MM.1S (cell line): ENCODE results near the gene SH3GL3.

ENCODE experiments used
- DNase-seq: peaks from one replicate; pipeline ENCODE4 v3.0.0-alpha.2; 2015
- H2AFZ ChIP-seq: fragments of 300-600 bp; sonication (generic); 2 replicates; pipeline ENCODE4 v1.6.0; 2016; ENCODE audit warnings: antibody characterized with exemption, low read length
- H3F3A ChIP-seq: fragments of 300-600 bp; sonication (generic); 2 replicates; pipeline ENCODE4 v1.6.1; 2016; ENCODE audit warnings: mild to moderate bottlenecking, antibody characterized with exemption, low read length, moderate library complexity, mixed read lengths; ENCODE audit not compliant: insufficient read depth
- H3K27ac ChIP-seq: fragments of 300-600 bp; sonication (generic); 2 replicates; pipeline ENCODE4 v1.5.1; 2016; ENCODE audit warnings: mild to moderate bottlenecking, low read length
- H3K27me3 ChIP-seq: fragments of 300-600 bp; sonication (generic); replicated peaks from 2 replicates; pipeline ENCODE4 v1.6.0; 2016; ENCODE audit warnings: low read length; ENCODE audit not compliant: insufficient read depth
- H3K36me3 ChIP-seq: fragments of 300-600 bp; sonication (generic); replicated peaks from 2 replicates; pipeline ENCODE4 v1.6.1; 2016; ENCODE audit warnings: mild to moderate bottlenecking, low read length, mixed read lengths; ENCODE audit not compliant: insufficient read depth
- H3K4me1 ChIP-seq: fragments of 300-600 bp; sonication (generic); 2 replicates; pipeline ENCODE4 v1.6.1; 2016; ENCODE audit warnings: low read length, mixed read lengths
- H3K4me2 ChIP-seq: fragments of 300-600 bp; sonication (generic); 2 replicates; pipeline ENCODE4 v1.6.0; 2016; ENCODE audit warnings: low read depth, low read length
- H3K4me3 ChIP-seq: fragments of 300-600 bp; sonication (generic); 2 replicates; pipeline ENCODE4 v1.5.1; 2016; ENCODE audit warnings: low read length, mixed read lengths
- H3K79me2 ChIP-seq: fragments of 300-600 bp; sonication (generic); 2 replicates; pipeline ENCODE4 v1.6.1; 2016; ENCODE audit warnings: mixed run types, low read length, mixed read lengths
- H3K9ac ChIP-seq: fragments of 300-600 bp; sonication (generic); 2 replicates; pipeline ENCODE4 v1.6.1; 2016; ENCODE audit warnings: low read length, mixed read lengths
- H3K9me2 ChIP-seq: fragments of 300-600 bp; sonication (generic); replicated peaks from 2 replicates; pipeline ENCODE4 v1.6.1; 2016; ENCODE audit warnings: mild to moderate bottlenecking, low read length, mixed read lengths; ENCODE audit not compliant: insufficient read depth
- H3K9me3 ChIP-seq: fragments of 300-600 bp; sonication (generic); replicated peaks from 2 replicates; pipeline ENCODE4 v1.6.1; 2016; ENCODE audit warnings: mild to moderate bottlenecking, low read length, mixed read lengths; ENCODE audit not compliant: insufficient read depth
- H4K20me1 ChIP-seq: fragments of 300-600 bp; sonication (generic); 2 replicates; pipeline ENCODE4 v1.6.1; 2016; ENCODE audit warnings: mild to moderate bottlenecking, low read length, moderate library complexity, mixed read lengths; ENCODE audit not compliant: insufficient read depth
- EZH2 ChIP-seq: fragments of 300-600 bp; sonication (generic); optimal IDR thresholded peaks from 2 replicates; pipeline ENCODE3; 2017; ENCODE audit warnings: low read depth, mild to moderate bottlenecking, antibody characterized with exemption, low read length, mixed read lengths
- EZH2phosphoT487 ChIP-seq: fragments of 300-600 bp; sonication (generic); IDR thresholded peaks from 2 replicates; pipeline ENCODE4 v1.6.1; 2018; ENCODE audit warnings: antibody characterized with exemption, low read length
- TF ChIP-seq, protein P1 (sequence below): fragments of 300-600 bp; sonication (generic); IDR thresholded peaks from 2 replicates; pipeline ENCODE4 v1.5.1; 2016; ENCODE audit warnings: antibody characterized with exemption, low read length, mixed read lengths

SH3GL3 gene

DNA sequence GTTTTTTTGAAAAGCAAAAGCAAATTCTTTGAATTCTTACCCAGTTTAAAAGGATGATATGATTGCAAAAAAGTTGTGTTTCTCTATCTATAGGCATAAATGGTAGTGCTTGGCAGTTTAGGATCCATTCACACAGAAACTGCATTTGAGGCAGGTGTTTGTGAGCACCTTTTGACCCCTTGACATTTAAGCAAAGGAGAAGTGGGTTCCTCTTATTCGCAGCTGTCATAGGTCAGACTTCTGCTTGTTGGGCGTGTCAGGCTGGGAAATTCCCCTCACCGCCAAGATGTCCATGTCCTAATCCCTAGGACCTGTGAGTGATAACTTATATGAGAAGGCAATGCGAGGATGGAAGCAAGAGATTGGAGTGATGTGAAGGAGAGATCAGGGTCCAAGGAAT lies 67.4 kb downstream of the SH3GL3 start:
- H3K27me3 ChIP-seq = no peaks in the 10 kb centered on the region
- no peaks in the 10 kb centered on the region for H3K36me3 ChIP-seq
- H2AFZ ChIP-seq = no peak overlapping the region
- DNase-seq = no peak
- H3K9me3 ChIP-seq = no peaks in the 10 kb centered on the region
- no peak overlapping the region for H3K9ac ChIP-seq
- TF ChIP-seq, protein P1, sequence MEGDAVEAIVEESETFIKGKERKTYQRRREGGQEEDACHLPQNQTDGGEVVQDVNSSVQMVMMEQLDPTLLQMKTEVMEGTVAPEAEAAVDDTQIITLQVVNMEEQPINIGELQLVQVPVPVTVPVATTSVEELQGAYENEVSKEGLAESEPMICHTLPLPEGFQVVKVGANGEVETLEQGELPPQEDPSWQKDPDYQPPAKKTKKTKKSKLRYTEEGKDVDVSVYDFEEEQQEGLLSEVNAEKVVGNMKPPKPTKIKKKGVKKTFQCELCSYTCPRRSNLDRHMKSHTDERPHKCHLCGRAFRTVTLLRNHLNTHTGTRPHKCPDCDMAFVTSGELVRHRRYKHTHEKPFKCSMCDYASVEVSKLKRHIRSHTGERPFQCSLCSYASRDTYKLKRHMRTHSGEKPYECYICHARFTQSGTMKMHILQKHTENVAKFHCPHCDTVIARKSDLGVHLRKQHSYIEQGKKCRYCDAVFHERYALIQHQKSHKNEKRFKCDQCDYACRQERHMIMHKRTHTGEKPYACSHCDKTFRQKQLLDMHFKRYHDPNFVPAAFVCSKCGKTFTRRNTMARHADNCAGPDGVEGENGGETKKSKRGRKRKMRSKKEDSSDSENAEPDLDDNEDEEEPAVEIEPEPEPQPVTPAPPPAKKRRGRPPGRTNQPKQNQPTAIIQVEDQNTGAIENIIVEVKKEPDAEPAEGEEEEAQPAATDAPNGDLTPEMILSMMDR = no peak
- no peak for TF ChIP-seq EZH2phosphoT487
- TF ChIP-seq EZH2 = no peak
- no peak overlapping the region for H3K27ac ChIP-seq
- H4K20me1 ChIP-seq = no peaks in the 10 kb centered on the region
- no peaks in the 10 kb centered on the region for H3K79me2 ChIP-seq
- H3K4me2 ChIP-seq = no peak overlapping the region
- no peaks in the 10 kb centered on the region for H3K9me2 ChIP-seq
- H3K4me1 ChIP-seq = no peaks in the 10 kb centered on the region
- no peak overlapping the region for H3K4me3 ChIP-seq
- H3F3A ChIP-seq = no peaks in the 10 kb centered on the region

DNA sequence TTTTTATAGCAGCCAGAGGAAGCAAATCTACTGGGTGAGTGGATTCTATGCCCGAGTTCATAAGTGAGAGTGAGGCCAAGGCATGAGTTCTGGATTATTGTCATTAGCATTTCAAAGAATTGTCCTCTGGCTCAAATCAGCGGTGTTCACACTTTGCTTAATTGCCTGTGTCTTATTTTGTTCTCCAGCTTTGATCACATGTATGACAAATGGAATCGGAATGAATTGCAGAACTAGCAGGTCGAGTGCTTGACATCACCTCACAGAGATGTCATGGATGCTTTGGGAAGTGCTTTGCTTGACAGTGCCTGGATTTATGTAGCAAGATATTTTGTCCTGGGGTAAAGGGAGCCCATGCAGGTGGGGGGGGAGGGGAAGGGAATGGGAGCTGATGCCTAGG lies 68.0 kb downstream of the SH3GL3 start:
- Histone ChIP-seq H4K20me1 (no peaks in the 10 kb centered on the region), H3F3A (no peaks in the 10 kb centered on the region), H3K9ac (no peak overlapping the region), H3K4me1 (no peaks in the 10 kb centered on the region), H3K9me2 (no peaks in the 10 kb centered on the region), H3K9me3 (no peaks in the 10 kb centered on the region), H3K27me3 (no peaks in the 10 kb centered on the region), H3K4me3 (no peak overlapping the region), H3K4me2 (no peak overlapping the region), H3K79me2 (no peaks in the 10 kb centered on the region), H3K36me3 (no peaks in the 10 kb centered on the region), H2AFZ (no peak overlapping the region), H3K27ac (no peak overlapping the region)
- TF ChIP-seq EZH2phosphoT487 (no peak), EZH2 (no peak)
- TF ChIP-seq, protein P1 = no peak
- no peak for DNase-seq

DNA sequence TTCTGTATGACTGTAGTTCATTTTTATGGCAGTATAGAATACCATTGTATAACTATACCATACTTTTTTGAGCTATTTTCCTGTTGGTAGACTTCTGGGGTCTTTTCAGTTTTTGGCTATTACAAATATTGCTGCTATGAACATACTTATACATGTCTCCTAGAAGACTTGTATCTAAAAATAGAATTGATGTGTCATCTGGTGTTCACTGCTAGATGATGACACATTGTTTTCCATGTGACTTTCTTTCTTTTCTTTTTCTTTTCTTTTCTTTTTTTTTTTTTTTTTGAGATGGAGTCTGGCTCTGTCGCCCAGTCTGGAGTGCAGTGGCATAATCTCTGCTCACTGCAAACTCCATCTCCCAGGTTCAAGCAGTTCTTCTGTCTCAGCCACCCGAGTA lies 69.8 kb downstream of the SH3GL3 start:
- Histone ChIP-seq H3K36me3 (no peaks in the 10 kb centered on the region), H3K27ac (no peak overlapping the region), H3K4me1 (no peaks in the 10 kb centered on the region), H3K27me3 (no peaks in the 10 kb centered on the region), H4K20me1 (no peaks in the 10 kb centered on the region), H3K9me2 (no peaks in the 10 kb centered on the region), H3K9ac (no peak overlapping the region), H3K4me2 (no peak overlapping the region), H3K79me2 (no peaks in the 10 kb centered on the region), H3K9me3 (no peaks in the 10 kb centered on the region), H3F3A (no peaks in the 10 kb centered on the region), H3K4me3 (no peak overlapping the region), H2AFZ (no peak overlapping the region)
- TF ChIP-seq EZH2phosphoT487 = no peak
- DNase-seq = no peak

GRCh38 chr15:83526319-83526718 lies 79.2 kb downstream of the SH3GL3 start:
- Histone ChIP-seq H3K4me2 (no peak overlapping the region), H2AFZ (no peak overlapping the region), H3K79me2 (no peaks in the 10 kb centered on the region), H3K9me3 (no peaks in the 10 kb centered on the region), H4K20me1 (no peaks in the 10 kb centered on the region), H3K27ac (no peak overlapping the region), H3K9me2 (no peaks in the 10 kb centered on the region), H3F3A (no peaks in the 10 kb centered on the region), H3K4me3 (no peak overlapping the region), H3K9ac (no peak overlapping the region), H3K27me3 (no peaks in the 10 kb centered on the region), H3K4me1 (no peaks in the 10 kb centered on the region), H3K36me3 (no peaks in the 10 kb centered on the region)
- no peak for DNase-seq
- TF ChIP-seq EZH2phosphoT487 = no peak
- TF ChIP-seq, protein P1 = no peak
- TF ChIP-seq EZH2 = no peak
